CD4-positive, alpha-beta T cell (primary cell): ENCODE data around the gene ABCC8. TPM values are rescaled to one million over a fixed set of nuclear protein-coding genes. Genes with fewer than 3 reads are reported as not detected.
A peak's percentile ranks its signal among the peaks of the same experiment; 100 is the strongest.

ENCODE experiments used
- ATAC-seq: fragments of 200-7000 bp; cut with Tn5 transposase; one replicate; pipeline ENCODE4 v1.10.0; 2022; ENCODE audit warnings: mild to moderate bottlenecking; ENCODE audit not compliant: poor library complexity
- CTCF ChIA-PET: fragments of 350-600 bp; sonication (Branson Sonifier 250); formaldehyde crosslinking; loops from one replicate; lab custom pipeline; 2021; ENCODE audit warnings: antibody characterized with exemption, inconsistent platforms; lab: Charles Lee
- POLR2A ChIA-PET: fragments of 350-600 bp; sonication (Branson Sonifier 250); formaldehyde crosslinking; loops from one replicate; lab custom pipeline; 2021; ENCODE audit warnings: antibody characterized with exemption, inconsistent platforms; lab: Charles Lee
- DNase-seq, 14 experiments: peaks; one replicate each; pipeline ENCODE4 v3.0.0-alpha.2; 2013 to 2020; ENCODE audit warnings: mixed read lengths in 2 of 14
- H3K27ac ChIP-seq, 2 donors: one replicate each; pipeline versions ENCODE4 v1.5.1 to v1.7.0; 2013; ENCODE audit warnings: low read length in 2 of 2, low read depth in 1 of 2, mild to moderate bottlenecking in 1 of 2
- H3K27me3 ChIP-seq, 2 experiments: 1 replicate in 1 of 2; 2 replicates in 1 of 2; pipeline versions ENCODE4 v1.6.1 to v1.7.0; 2013; ENCODE audit warnings: low read length in 2 of 2, control low read depth in 1 of 2, mild to moderate bottlenecking in 1 of 2, moderate library complexity in 1 of 2; ENCODE audit not compliant: insufficient read depth in 2 of 2, control insufficient read depth in 1 of 2
- H3K36me3 ChIP-seq: one replicate; pipeline ENCODE4 v1.6.1; 2013; ENCODE audit warnings: low read length, control low read depth; ENCODE audit not compliant: insufficient read depth
- H3K4me1 ChIP-seq: one replicate; pipeline ENCODE4 v1.6.1; 2013; ENCODE audit warnings: low read length, control low read depth; ENCODE audit not compliant: insufficient read depth
- H3K4me3 ChIP-seq: one replicate; pipeline ENCODE4 v1.5.1; 2013; ENCODE audit warnings: mild to moderate bottlenecking, low read length, moderate library complexity
- H3K9me3 ChIP-seq, 2 experiments: 1 replicate in 1 of 2; 2 replicates in 1 of 2; pipeline versions ENCODE4 v1.6.1 to v1.7.0; 2013; ENCODE audit warnings: low read length in 2 of 2, mild to moderate bottlenecking in 2 of 2, control low read depth in 1 of 2, moderate library complexity in 1 of 2; ENCODE audit not compliant: control insufficient read depth in 1 of 2, insufficient read depth in 1 of 2
- H3K27ac Mint-ChIP-seq: one replicate; pipeline ENCODE4 v1.8.0; 2020; ENCODE audit warnings: mixed read lengths
- H3K27me3 Mint-ChIP-seq: one replicate; pipeline ENCODE4 v1.8.0; 2021; ENCODE audit warnings: mixed read lengths
- H3K36me3 Mint-ChIP-seq: one replicate; pipeline ENCODE4 v1.8.0; 2021; ENCODE audit warnings: low read depth, mixed read lengths
- H3K4me1 Mint-ChIP-seq: one replicate; pipeline ENCODE4 v1.8.0; 2021; ENCODE audit warnings: low read depth, mixed read lengths
- H3K4me3 Mint-ChIP-seq: one replicate; pipeline ENCODE4 v1.8.0; 2020; ENCODE audit warnings: mild to moderate bottlenecking, mixed read lengths
- H3K9me3 Mint-ChIP-seq: one replicate; pipeline ENCODE4 v1.8.0; 2020; ENCODE audit warnings: mixed read lengths
- intact Hi-C, 2 experiments: fragments of 100-400 bp; cut with DNase I in 1 of 2; cut with micrococcal nuclease in 1 of 2; formaldehyde crosslinking; loops; one replicate each; pipeline versions ENCODE4 v1.15.1 to v1.9.0; 2023 to 2025; cut with DNase I, micrococcal nuclease
- total RNA-seq, 174 experiments: library from RNA in 2 of 174; stranded (reverse) in 2 of 174; gene quantifications; one replicate each; pipeline ENCODE4 v1.2.3 and lab custom pipeline; 2021 to 2026
- TF ChIP-seq, protein P1 (sequence below): fragments of 200-600 bp; IDR thresholded peaks from one replicate; pipeline ENCODE4 v1.8.0; 2022; ENCODE audit warnings: antibody characterized with exemption, mild to moderate bottlenecking

ABCC8 gene
- total RNA-seq, 2 experiments from 2014 or later = not detected

DNA sequence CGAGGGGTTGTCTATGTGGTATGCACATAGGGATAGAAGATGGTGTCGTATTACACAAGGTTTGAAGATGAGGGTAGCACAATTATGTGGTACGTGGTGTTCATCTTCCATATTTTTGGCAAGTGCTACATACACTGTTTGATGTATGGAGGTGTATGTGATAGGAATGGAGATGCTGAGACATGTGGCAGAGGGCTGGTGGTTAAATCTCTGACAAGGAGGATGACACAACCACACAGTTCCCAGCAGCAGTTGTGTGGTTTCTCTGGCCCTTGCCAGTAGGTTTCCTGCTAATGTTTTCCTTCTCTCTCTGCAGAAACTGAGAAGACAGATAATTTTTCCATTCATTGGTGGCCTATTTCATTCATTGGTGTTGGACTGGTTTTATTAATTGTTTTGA is 108.1 kb downstream of the ABCC8 start:
- no peaks in the 10 kb centered on the region for H3K4me1 Mint-ChIP-seq
- H3K4me3 Mint-ChIP-seq = no peak overlapping the region
- DNase-seq = no peak
- Histone ChIP-seq H3K27me3 (no peaks in the 10 kb centered on the region), H3K27ac (no peak overlapping the region), H3K4me3 (no peak overlapping the region), H3K4me1 (no peaks in the 10 kb centered on the region), H3K36me3 (peaks cover 10% of the 10 kb centered on the region), H3K9me3 (peaks cover 19 to 46% of the 10 kb centered on the region in 2 experiments)
- ChIA-PET POLR2A (no interaction called here), CTCF (no interaction called here)
- intact Hi-C loops = no loop called here
- no peak overlapping the region for H3K27ac Mint-ChIP-seq
- H3K36me3 Mint-ChIP-seq = peaks cover 60% of the 10 kb centered on the region
- peaks cover 24% of the 10 kb centered on the region for H3K9me3 Mint-ChIP-seq
- no peak for ATAC-seq
- H3K27me3 Mint-ChIP-seq = no peaks in the 10 kb centered on the region
- TF ChIP-seq, protein P1, sequence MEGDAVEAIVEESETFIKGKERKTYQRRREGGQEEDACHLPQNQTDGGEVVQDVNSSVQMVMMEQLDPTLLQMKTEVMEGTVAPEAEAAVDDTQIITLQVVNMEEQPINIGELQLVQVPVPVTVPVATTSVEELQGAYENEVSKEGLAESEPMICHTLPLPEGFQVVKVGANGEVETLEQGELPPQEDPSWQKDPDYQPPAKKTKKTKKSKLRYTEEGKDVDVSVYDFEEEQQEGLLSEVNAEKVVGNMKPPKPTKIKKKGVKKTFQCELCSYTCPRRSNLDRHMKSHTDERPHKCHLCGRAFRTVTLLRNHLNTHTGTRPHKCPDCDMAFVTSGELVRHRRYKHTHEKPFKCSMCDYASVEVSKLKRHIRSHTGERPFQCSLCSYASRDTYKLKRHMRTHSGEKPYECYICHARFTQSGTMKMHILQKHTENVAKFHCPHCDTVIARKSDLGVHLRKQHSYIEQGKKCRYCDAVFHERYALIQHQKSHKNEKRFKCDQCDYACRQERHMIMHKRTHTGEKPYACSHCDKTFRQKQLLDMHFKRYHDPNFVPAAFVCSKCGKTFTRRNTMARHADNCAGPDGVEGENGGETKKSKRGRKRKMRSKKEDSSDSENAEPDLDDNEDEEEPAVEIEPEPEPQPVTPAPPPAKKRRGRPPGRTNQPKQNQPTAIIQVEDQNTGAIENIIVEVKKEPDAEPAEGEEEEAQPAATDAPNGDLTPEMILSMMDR = no peak

DNA sequence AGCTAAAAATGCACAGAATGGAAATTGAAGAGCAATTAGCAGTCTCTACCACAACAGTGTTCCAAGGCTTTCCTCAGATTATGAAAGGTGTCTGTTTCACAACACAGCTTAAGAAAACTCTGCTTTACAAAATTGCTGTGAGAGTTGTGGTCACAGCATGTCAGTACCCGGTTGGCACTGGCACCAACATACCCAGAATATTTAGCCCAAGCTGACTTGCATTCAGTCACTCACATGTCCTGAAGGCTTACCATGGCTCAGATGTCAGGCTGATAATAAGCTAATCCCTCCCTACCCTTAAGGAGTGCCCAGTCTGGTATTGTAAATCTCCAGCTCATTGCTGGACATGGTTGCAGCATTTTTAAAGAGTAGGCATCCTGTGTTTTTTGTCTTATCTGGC is 110.2 kb downstream of the ABCC8 start:
- H3K27ac Mint-ChIP-seq = no peak overlapping the region
- peaks cover 41% of the 10 kb centered on the region for H3K36me3 Mint-ChIP-seq
- DNase-seq = no peak
- H3K27me3 Mint-ChIP-seq = no peaks in the 10 kb centered on the region
- TF ChIP-seq, protein P1 = no peak
- peaks cover 5% of the 10 kb centered on the region for H3K36me3 ChIP-seq
- no peak overlapping the region for H3K4me3 Mint-ChIP-seq
- H3K4me1 Mint-ChIP-seq = no peaks in the 10 kb centered on the region
- peaks cover 4 to 25% of the 10 kb centered on the region in 2 experiments for H3K9me3 ChIP-seq
- H3K4me3 ChIP-seq = no peak overlapping the region
- intact Hi-C loops = no loop called here
- ChIA-PET POLR2A (no interaction called here), CTCF (interaction anchor here (0.6 to 2.6 kb wide), 2 partner anchors 12 to 18 kb away, joined by 4 to 8 read pairs; no protein-coding TSS in a partner anchor)
- H3K27me3 ChIP-seq = no peaks in the 10 kb centered on the region
- ATAC-seq = no peak
- no peak overlapping the region for H3K27ac ChIP-seq
- H3K4me1 ChIP-seq = no peaks in the 10 kb centered on the region
- peaks cover 19% of the 10 kb centered on the region for H3K9me3 Mint-ChIP-seq

DNA sequence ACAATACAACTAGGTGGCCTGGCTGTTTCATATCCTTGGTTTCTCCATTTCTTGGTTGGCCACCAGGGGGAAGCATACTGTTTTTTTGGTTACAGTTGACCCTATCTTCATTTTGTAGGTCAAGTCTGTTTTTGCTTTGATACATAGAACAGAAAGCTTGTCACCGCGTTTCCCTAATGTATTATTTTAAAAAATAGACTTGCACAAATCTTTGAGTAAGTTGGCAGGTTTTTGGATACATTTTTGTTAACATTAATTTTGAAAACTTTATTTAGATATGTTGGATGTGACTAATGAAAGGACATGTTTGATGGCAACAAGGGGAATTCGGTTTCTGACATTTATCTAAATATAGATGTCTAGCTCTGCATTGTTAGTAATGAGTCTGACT is 122.0 kb downstream of the ABCC8 start:
- H3K4me3 ChIP-seq = no peak overlapping the region
- ATAC-seq (peak; percentile 15), DNase-seq (peak; percentile 13 to 81 (median 38))
- Mint-ChIP-seq H3K27ac (peak overlapping the region; percentile 72), H3K36me3 (peaks cover 18% of the 10 kb centered on the region), H3K4me1 (peaks cover 35% of the 10 kb centered on the region), H3K4me3 (peak overlapping the region; percentile 93), H3K27me3 (no peaks in the 10 kb centered on the region), H3K9me3 (peaks cover 4% of the 10 kb centered on the region)
- peaks cover 21% of the 10 kb centered on the region for H3K4me1 ChIP-seq
- no peaks in the 10 kb centered on the region for H3K27me3 ChIP-seq
- H3K27ac ChIP-seq = no peak overlapping the region
- TF ChIP-seq, protein P1 = peak; percentile 82
- no peaks in the 10 kb centered on the region for H3K36me3 ChIP-seq
- no peaks in the 10 kb centered on the region for H3K9me3 ChIP-seq
- POLR2A ChIA-PET = interaction anchor here (1.5 to 2.9 kb wide), 3 partner anchors 34 to 147 kb away, joined by 4 to 14 read pairs (median 8); partner anchors contain the start of genes KCNJ11, NUCB2 and PIK3C2A
- intact Hi-C loops = loop anchor here (2.0 to 10.0 kb wide), 6 partner anchors 32 to 280 kb away; partner anchors contain the start of genes NUCB2 (in 1 of the 2), PIK3C2A (in 1 of the 2) and RPS13 (in 1 of the 2)
- CTCF ChIA-PET = interaction anchor here (0.7 to 3.3 kb wide), 9 partner anchors 9 to 241 kb away, joined by 3 to 11 read pairs (median 4); partner anchors contain the start of genes KCNJ11 and NUCB2
